Heart left ventricle (tissue), 13 donors: ENCODE data around the gene GPRC5B.

Experiments used
- POLR2A ChIP-seq, 2 donors: fragments of 450-650 bp; IDR thresholded peaks; one replicate each; pipeline ENCODE4 v1.6.1; 2017; ENCODE audit warnings: antibody characterized with exemption in 2 of 2, mild to moderate bottlenecking in 2 of 2, moderate library complexity in 2 of 2
- TF ChIP-seq, protein P1 (sequence below), 12 donors: fragments of 200-600 bp; sonication (generic) in 4 of 12; IDR thresholded peaks; one replicate each; pipeline versions ENCODE4 v1.5.0 to v1.8.0; 2018 to 2022; ENCODE audit warnings: antibody characterized with exemption in 12 of 12, mild to moderate bottlenecking in 5 of 12
- donor health status: ischemic (EF 13 %, LVEDD 7.1; RV severe dilation, severe dysfunction).
- donor health status: DM: no; HTN: yes; CAD: no.
- donor health status: DM: no; HTN: no; CAD: no.
- donor health status: ischemic (EF 25% LVEDD 6.9; RV normal size, moderate dysfunction).
- donor health status: ischemic (EF 25% LVEDD 5.7; RV mildly dilated, moderate dysfunction).
- donor health status: ischemic (EF 35%, LVEDD 5.7; RV mildly dilated, moderate dysfunction).
- donor health status: nonischemic (EF 11% LVEDD 7.7; RV severe dilation, severe dysfunction).
- donor health status: DM: yes; HTN: yes; CAD: no.
- donor health status: PGD.
- donor health status: ischemic (EF 29% LVEDD 5.4; RV normal size, mild dysfunction).
- donor health status: nonischemic (EF 23%, LVEDD 6.1; RV moderate dilation, normal function).

DNA sequence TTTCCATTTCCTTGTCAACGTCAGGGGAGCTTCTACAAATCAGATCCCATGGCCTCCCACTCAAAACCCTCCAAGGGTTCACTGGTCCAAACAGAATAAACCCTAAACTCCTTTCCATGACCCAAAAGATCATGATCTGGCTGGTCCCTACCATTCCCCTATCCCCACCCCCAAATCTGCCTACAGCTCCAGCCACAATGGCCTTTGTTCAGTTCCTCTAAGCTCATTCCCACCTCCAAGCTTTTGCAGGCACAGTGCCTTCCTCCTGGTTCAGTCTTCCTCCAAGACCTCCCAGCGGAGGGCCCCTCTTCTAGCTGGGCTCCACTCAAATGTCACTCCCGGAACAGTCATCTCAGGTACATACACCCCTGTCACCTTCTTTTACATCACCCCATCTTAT lies 2.0 kb downstream of the GPRC5B start:
- TF ChIP-seq, protein P1, sequence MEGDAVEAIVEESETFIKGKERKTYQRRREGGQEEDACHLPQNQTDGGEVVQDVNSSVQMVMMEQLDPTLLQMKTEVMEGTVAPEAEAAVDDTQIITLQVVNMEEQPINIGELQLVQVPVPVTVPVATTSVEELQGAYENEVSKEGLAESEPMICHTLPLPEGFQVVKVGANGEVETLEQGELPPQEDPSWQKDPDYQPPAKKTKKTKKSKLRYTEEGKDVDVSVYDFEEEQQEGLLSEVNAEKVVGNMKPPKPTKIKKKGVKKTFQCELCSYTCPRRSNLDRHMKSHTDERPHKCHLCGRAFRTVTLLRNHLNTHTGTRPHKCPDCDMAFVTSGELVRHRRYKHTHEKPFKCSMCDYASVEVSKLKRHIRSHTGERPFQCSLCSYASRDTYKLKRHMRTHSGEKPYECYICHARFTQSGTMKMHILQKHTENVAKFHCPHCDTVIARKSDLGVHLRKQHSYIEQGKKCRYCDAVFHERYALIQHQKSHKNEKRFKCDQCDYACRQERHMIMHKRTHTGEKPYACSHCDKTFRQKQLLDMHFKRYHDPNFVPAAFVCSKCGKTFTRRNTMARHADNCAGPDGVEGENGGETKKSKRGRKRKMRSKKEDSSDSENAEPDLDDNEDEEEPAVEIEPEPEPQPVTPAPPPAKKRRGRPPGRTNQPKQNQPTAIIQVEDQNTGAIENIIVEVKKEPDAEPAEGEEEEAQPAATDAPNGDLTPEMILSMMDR (IDR thresholded peaks at IDR 0.05) = no peak
- no peak for TF ChIP-seq POLR2A (IDR thresholded peaks at IDR 0.05)
